NCI-H345 (cell line): ENCODE measurements around the gene ZNF345.

Experiments used
- DNase-seq: peaks from one replicate; lab custom pipeline; 2025; lab: John Stamatoyannopoulos, UW

Gene ZNF345

DNA sequence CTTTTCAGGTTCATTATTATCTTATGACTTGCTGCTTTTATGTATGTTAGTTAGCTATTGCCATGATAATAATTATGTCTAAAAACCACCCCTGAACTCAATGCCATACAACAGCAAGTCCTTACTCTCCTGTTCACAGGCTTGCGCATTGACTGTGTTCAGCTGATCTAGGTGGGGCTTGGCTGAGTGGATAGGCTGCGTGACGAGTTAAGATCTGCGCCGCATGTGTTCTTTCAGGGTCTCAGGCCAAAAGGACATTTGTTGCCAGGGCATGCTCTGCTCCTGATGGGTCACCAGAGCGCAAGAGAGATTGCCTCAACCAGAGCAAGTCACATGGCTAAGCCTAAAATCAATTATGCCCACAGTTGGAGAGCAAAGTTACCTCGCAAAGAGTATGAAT lies 66.3 kb downstream of the ZNF345 start:
- no peak for DNase-seq

DNA sequence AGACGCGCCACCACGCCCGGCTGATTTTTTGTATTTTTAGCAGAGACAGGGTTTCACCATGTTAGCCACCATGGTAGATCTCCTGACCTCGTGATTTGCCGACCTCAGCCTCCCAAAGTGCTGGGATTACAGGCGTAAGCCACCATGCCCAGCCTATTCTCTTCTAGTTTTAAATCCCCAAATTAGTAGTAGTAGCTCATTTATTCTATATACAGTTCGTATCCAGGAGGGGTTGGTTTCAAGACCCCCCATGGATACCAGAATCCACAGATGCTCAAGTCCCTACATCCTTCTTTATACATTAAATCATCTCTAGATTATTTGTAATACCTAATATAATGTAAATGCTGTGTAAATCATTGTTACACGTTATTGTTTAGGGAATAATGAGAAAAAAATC lies 67.4 kb downstream of the ZNF345 start:
- no peak for DNase-seq
